ENCODE data around the gene PPP4C. TPM values are rescaled to one million over a fixed set of nuclear protein-coding genes. Genes with fewer than 3 reads are reported as not detected.

PPP4C gene
- total RNA-seq, 1 experiment from 2014 or later = 246 TPM

DNA sequence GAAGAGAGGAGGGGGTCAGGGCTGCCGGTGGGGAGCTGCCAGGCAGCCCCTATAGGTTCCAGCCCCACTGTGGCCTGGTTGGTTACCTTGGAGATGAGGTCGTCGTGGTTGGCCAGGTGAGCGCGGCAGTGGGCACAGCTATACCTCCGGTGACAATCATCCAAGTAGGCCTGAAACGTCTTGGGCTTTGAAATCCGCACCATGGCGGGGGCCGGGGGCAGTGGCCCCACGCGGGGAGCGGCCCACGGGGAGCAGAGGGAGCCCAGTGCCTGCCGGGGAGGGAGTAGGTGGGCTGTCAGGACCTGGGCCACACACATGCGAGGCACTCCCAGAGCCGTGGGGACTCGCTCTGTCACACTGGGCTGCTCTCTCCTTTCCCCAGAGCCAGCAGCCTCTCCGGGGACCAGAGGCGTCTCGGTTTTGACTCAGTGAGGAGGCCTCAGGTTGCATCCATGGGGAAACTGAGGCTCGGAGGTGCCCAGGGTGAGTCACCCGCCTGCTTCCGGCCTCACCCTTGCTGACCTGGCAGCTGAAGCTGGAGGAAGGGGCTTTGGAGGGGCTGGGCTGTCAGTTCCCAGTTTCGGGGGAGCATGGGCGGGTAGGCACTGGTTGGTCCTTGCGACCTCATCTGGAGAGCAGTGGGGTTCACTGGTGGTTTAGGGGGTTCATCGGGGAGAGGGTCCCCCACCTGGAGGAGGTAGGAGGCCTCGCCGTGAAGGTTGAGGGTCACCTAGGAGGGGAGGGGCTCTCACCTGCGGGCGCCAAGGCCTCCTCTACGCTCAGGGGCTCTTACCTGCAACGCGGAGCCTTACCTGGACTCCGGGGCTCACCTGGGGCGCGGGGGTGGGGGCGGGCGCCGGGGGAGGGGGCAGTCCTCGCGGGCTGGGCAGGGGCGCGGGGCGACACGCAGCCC is 19.6 kb downstream of the PPP4C start:
- Histone ChIP-seq H3K4me2 (peak overlapping the region; percentile 99), H3K79me2 (ENCODE audit: low read depth) (0 out of 2 replicates have a peak, but pooled peaks cover 7% of the 10 kb centered on the region), H2AFZ (0 out of 2 replicates have a peak overlapping the region, but pooled peaks have one; percentile 61), H3K9me2 (ENCODE audit: insufficient read depth) (no peaks in the 10 kb centered on the region), H3K27ac (no peak overlapping the region), H3F3A (ENCODE audit: insufficient read depth, low read depth) (peaks cover 40% of the 10 kb centered on the region), H4K20me1 (ENCODE audit: insufficient read depth) (no peaks in the 10 kb centered on the region), H3K4me1 (replicated peaks; ENCODE audit: insufficient read depth) (peaks cover 36% of the 10 kb centered on the region), H3K36me3 (ENCODE audit: low read depth) (no peaks in the 10 kb centered on the region; the same call in 1 of the 2 replicates), H3K9me3 (ENCODE audit: insufficient read depth, low read depth) (peaks cover 17% of the 10 kb centered on the region), H3K27me3 (ENCODE audit: insufficient read depth, low read depth) (no peaks in the 10 kb centered on the region), H3K4me3 (peak overlapping the region; percentile 72)
- TF ChIP-seq EZH2 (IDR thresholded peaks at IDR 0.05; ENCODE audit: low read depth) = no peak
- TF ChIP-seq, protein P1, sequence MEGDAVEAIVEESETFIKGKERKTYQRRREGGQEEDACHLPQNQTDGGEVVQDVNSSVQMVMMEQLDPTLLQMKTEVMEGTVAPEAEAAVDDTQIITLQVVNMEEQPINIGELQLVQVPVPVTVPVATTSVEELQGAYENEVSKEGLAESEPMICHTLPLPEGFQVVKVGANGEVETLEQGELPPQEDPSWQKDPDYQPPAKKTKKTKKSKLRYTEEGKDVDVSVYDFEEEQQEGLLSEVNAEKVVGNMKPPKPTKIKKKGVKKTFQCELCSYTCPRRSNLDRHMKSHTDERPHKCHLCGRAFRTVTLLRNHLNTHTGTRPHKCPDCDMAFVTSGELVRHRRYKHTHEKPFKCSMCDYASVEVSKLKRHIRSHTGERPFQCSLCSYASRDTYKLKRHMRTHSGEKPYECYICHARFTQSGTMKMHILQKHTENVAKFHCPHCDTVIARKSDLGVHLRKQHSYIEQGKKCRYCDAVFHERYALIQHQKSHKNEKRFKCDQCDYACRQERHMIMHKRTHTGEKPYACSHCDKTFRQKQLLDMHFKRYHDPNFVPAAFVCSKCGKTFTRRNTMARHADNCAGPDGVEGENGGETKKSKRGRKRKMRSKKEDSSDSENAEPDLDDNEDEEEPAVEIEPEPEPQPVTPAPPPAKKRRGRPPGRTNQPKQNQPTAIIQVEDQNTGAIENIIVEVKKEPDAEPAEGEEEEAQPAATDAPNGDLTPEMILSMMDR (conservative IDR thresholded peaks at IDR 0.05) = no peak
- DNase-seq = no peak
- intact Hi-C loops (cut with micrococcal nuclease; ENCODE audit: unreplicated experiment) = loop anchor here (1.0 to 10.0 kb wide), 2 partner anchors 20 to 559 kb away; partner anchors contain the start of genes FBRS and PRR14
- BruUV-seq (replicated peaks) = no TSS peak
- ChIA-PET POLR2A (ENCODE audit: unreplicated experiment) (no interaction called here), CTCF (no interaction called here)

DNA sequence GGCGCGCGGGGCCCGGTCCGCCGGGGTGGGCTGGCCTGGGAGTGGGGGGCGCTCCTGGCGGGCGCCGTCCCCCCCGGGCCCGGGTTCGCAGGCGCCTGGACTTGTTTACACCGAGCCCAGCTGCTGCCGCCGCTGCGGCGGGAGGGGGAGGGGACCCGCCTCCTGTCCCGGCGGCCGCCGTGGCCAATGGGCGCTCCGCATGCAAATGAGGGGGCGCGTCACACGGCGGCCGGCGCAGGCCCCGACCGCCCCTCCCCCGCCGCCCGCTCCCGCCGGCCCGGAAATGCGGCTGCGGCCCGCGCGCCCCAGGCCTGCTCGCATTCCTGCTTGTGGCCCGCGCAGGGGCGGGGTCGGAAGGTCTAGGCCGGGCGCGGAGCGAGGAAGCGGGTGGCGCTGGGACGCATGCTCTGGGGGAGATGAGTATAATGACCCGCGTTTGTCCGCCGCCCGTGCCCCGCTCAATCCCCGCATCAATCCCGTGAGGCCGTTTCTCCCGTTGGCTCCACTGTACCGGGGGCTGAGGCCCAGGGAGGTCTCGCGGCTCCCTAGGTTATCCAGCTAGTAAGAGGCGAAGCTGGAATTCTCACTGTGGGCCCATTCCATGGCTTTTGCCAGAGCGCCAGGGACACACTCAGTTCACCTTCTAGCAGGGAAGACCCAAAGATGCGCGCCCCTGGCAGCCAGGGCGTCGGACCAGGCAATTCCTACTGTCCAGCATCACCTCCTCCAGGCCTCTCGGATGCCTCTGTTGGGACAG is 20.5 kb downstream of the PPP4C start, which contains the start of gene YPEL3:
Gene YPEL3, minus strand, starts transcription at position 109 of the 757 bp plus-strand sequence. CDS start 731 bp downstream, outside the sequence.
- CTCF ChIA-PET = no interaction called here
- Histone ChIP-seq H3K27ac (peak within 1 kb of the TSS; percentile 39), H3K27me3 (ENCODE audit: insufficient read depth, low read depth) (no peaks in the 10 kb centered on the region), H3K9me3 (ENCODE audit: insufficient read depth, low read depth) (peaks cover 17% of the 10 kb centered on the region), H3K9me2 (ENCODE audit: insufficient read depth) (no peaks in the 10 kb centered on the region), H3F3A (ENCODE audit: insufficient read depth, low read depth) (peaks cover 36% of the 10 kb centered on the region; the same call in 1 of the 2 replicates), H3K36me3 (ENCODE audit: low read depth) (no peaks in the 10 kb centered on the region; the same call in 1 of the 2 replicates), H3K4me2 (peak within 1 kb of the TSS; percentile 99), H3K79me2 (ENCODE audit: low read depth) (0 out of 2 replicates have a peak, but pooled peaks cover 7% of the 10 kb centered on the region), H4K20me1 (ENCODE audit: insufficient read depth) (no peaks in the 10 kb centered on the region), H3K4me3 (peak within 1 kb of the TSS; percentile 72), H2AFZ (peak within 1 kb of the TSS; percentile 77; the same call in 1 of the 2 replicates), H3K4me1 (replicated peaks; ENCODE audit: insufficient read depth) (peaks cover 27% of the 10 kb centered on the region)
- DNase-seq = peak; percentile 69 to 96
- intact Hi-C loops (cut with micrococcal nuclease; ENCODE audit: unreplicated experiment) = loop anchor here (1.0 to 10.0 kb wide), 2 partner anchors 19 to 559 kb away; partner anchors contain the start of genes FBRS and PRR14
- TF ChIP-seq, protein P1 (conservative IDR thresholded peaks at IDR 0.05) = no peak
- no peak for TF ChIP-seq EZH2 (IDR thresholded peaks at IDR 0.05; ENCODE audit: low read depth)
- POLR2A ChIA-PET (ENCODE audit: unreplicated experiment) = no interaction called here
- BruUV-seq (replicated peaks) = TSS peak; percentile 77

All from PC-9 (cell line).